Stomach (tissue), 9 donors: ENCODE data around the gene TAAR9. TPM values are rescaled to one million over a fixed set of nuclear protein-coding genes. Genes with fewer than 3 reads are reported as not detected.
A peak's percentile ranks its signal among the peaks of the same experiment; 100 is the strongest.

Source experiments
- DNase-seq, 2 donors: peaks; one replicate each; pipeline versions ENCODE4 v3.0.0 to v3.0.0-alpha.2; 2013 to 2019
- H3K27ac ChIP-seq, 5 donors: fragments of 200-600 bp in 4 of 5; sonication (generic) in 4 of 5; one replicate each; pipeline ENCODE4 v1.5.1; 2013 to 2019; ENCODE audit warnings: mild to moderate bottlenecking in 1 of 5, moderate library complexity in 1 of 5
- H3K27me3 ChIP-seq, 3 donors: fragments of 200-600 bp; sonication (generic); one replicate each; pipeline ENCODE4 v1.5.1; 2017 to 2019; ENCODE audit warnings: mixed run types in 1 of 3
- H3K36me3 ChIP-seq, 4 donors: fragments of 200-600 bp; sonication (generic); 1 replicate in 3 of 4; 2 replicates in 1 of 4; pipeline ENCODE4 v1.5.1; 2016 to 2019
- H3K4me1 ChIP-seq, 4 donors: fragments of 200-600 bp; sonication (generic); one replicate each; pipeline ENCODE4 v1.5.1; 2016 to 2019
- H3K4me3 ChIP-seq, 4 donors: fragments of 200-600 bp; sonication (generic) in 3 of 4; one replicate each; pipeline ENCODE4 v1.5.1; 2016 to 2019; ENCODE audit warnings: mild to moderate bottlenecking in 1 of 4
- H3K9me3 ChIP-seq, 4 donors: fragments of 200-600 bp; sonication (generic); one replicate each; pipeline ENCODE4 v1.5.1; 2016 to 2019
- CTCF ChIP-seq, 7 experiments: fragments of 450-650 bp in 4 of 7; fragments of 200-600 bp in 3 of 7; sonication (generic) in 3 of 7; IDR thresholded peaks; one replicate each; pipeline ENCODE4 v1.5.1; 2016 to 2019; ENCODE audit warnings: antibody characterized with exemption in 7 of 7, control low read depth in 2 of 7, mild to moderate bottlenecking in 1 of 7
- EP300 ChIP-seq: sonication (generic); formaldehyde crosslinking; IDR thresholded peaks from one replicate; pipeline ENCODE4 v1.6.1; 2017; ENCODE audit warnings: antibody characterized with exemption
- POLR2A ChIP-seq, 4 donors: fragments of 450-650 bp; IDR thresholded peaks; one replicate each; pipeline ENCODE4 v1.6.1; 2016; ENCODE audit warnings: antibody characterized with exemption in 4 of 4, control low read depth in 2 of 4, mild to moderate bottlenecking in 1 of 4, moderate library complexity in 1 of 4
- POLR2AphosphoS5 ChIP-seq, 3 donors: sonication (generic); formaldehyde crosslinking; IDR thresholded peaks; one replicate each; pipeline ENCODE4 v1.6.1; 2016; ENCODE audit warnings: antibody characterized with exemption in 3 of 3
- WGBS, 5 donors: extraction: QIAGEN DNeasy Blood & Tissue Kit in 3 of 5; methylation state at CpG; one replicate each; pipeline versions ENCODE4 v1.1.5 to v1.1.7; 2013 to 2018; 5-methylcytosine and 5-hydroxymethylcytosine counted together
- intact Hi-C: fragments of 100-400 bp; cut with DNase I; formaldehyde crosslinking; loops from one replicate; pipeline ENCODE4 v1.15.1; 2023; ENCODE audit warnings: low total_unique reads
- polyA plus RNA-seq, 3 donors: library from polyadenylated mRNA; stranded (reverse); fragments of 200-250 nt; gene quantifications; one replicate each; pipeline ENCODE4 v1.2.3, GENCODE V29; 2013
- total RNA-seq, 5 donors: library from RNA; depleted of rRNA; stranded (reverse); fragments of >200 nt; gene quantifications; one replicate each; pipeline versions ENCODE4 v1.1.0 to v1.2.3, GENCODE V29; 2014 to 2016
- donor health status: healthy with polysubstance abuse.
- donor health status: Bipolar disorder and iron deficiency.
- donor health status: healthy.

Gene TAAR9
- total and polyA plus RNA-seq, 8 donors: not detected

- TF ChIP-seq POLR2AphosphoS5 (IDR thresholded peaks at IDR 0.05): no peak
- no peak for TF ChIP-seq EP300
- Histone ChIP-seq H3K36me3 (no peaks in the 10 kb centered on the region), H3K4me3 (no peak overlapping the region), H3K27me3 (peaks cover 0 to 4% (median 0%) of the 10 kb centered on the region in 3 donors), H3K27ac (no peak overlapping the region), H3K9me3 (no peaks in the 10 kb centered on the region), H3K4me1 (no peaks in the 10 kb centered on the region)
- WGBS, 5 donors: 85 to 92% (median 90%) methylated on average over 6 of the region's 6 CpGs
- DNase-seq: no peak
- intact Hi-C loops: no loop called here
Observed at GRCh38 chr6:132566404-132566803, 28.3 kb downstream of the TAAR9 start.

GRCh38 chr6:132567566-132567965 is 29.5 kb downstream of the TAAR9 start:
- Histone ChIP-seq H3K36me3 (no peaks in the 10 kb centered on the region), H3K9me3 (no peaks in the 10 kb centered on the region), H3K27ac (no peak overlapping the region), H3K4me1 (no peaks in the 10 kb centered on the region), H3K27me3 (peaks cover 0 to 4% (median 0%) of the 10 kb centered on the region in 3 donors), H3K4me3 (no peak overlapping the region)
- WGBS, 5 donors: 55 to 79% (median 70%) methylated on average over 1 of the region's 1 CpG
- no peak for DNase-seq
- intact Hi-C loops: no loop called here
- TF ChIP-seq EP300 (no peak), CTCF (IDR thresholded peaks at IDR 0.05) (no peak), POLR2A (IDR thresholded peaks at IDR 0.05) (no peak), POLR2AphosphoS5 (IDR thresholded peaks at IDR 0.05) (no peak)

GRCh38 chr6:132568611-132569010 is 30.5 kb downstream of the TAAR9 start:
- Histone ChIP-seq H3K9me3 (no peaks in the 10 kb centered on the region), H3K36me3 (no peaks in the 10 kb centered on the region), H3K27me3 (peaks cover 0 to 4% (median 0%) of the 10 kb centered on the region in 3 donors), H3K4me1 (no peaks in the 10 kb centered on the region), H3K4me3 (no peak overlapping the region), H3K27ac (no peak overlapping the region)
- WGBS, 5 donors: 47 to 62% (median 54%) methylated on average over 6 of the region's 6 CpGs
- TF ChIP-seq POLR2A (IDR thresholded peaks at IDR 0.05) (no peak), CTCF (IDR thresholded peaks at IDR 0.05) (no peak), EP300 (no peak), POLR2AphosphoS5 (IDR thresholded peaks at IDR 0.05) (no peak)
- no peak for DNase-seq
- intact Hi-C loops: no loop called here

GRCh38 chr6:132569170-132569569 is 31.1 kb downstream of the TAAR9 start:
- TF ChIP-seq EP300: no peak
- no peak for TF ChIP-seq CTCF (IDR thresholded peaks at IDR 0.05)
- TF ChIP-seq POLR2A (IDR thresholded peaks at IDR 0.05): no peak
- TF ChIP-seq POLR2AphosphoS5 (IDR thresholded peaks at IDR 0.05): no peak
- 46 to 65% (median 54%) methylated on average over 4 of the region's 4 CpGs for WGBS, 5 donors
- no peak overlapping the region for H3K27ac ChIP-seq
- no peaks in the 10 kb centered on the region for H3K9me3 ChIP-seq
- peak in 1 of 2 donors; percentile 25 for DNase-seq
- no peaks in the 10 kb centered on the region for H3K36me3 ChIP-seq
- no peak overlapping the region for H3K4me3 ChIP-seq
- intact Hi-C loops: no loop called here
- H3K27me3 ChIP-seq: peaks cover 0 to 4% (median 0%) of the 10 kb centered on the region in 3 donors
- no peaks in the 10 kb centered on the region for H3K4me1 ChIP-seq

GRCh38 chr6:132570221-132570777 is 32.2 kb downstream of the TAAR9 start, which contains the start of gene TAAR6:
Gene TAAR6 (plus strand): TSS chr6:132570322. CDS start chr6:132570322, 0 bp downstream.
- H3K27me3 ChIP-seq: peaks cover 0 to 4% (median 0%) of the 10 kb centered on the region in 3 donors
- DNase-seq: no peak
- WGBS, 5 donors: 79 to 87% (median 80%) methylated on average over 15 of the region's 15 CpGs
- TF ChIP-seq POLR2A (IDR thresholded peaks at IDR 0.05) (no peak), CTCF (IDR thresholded peaks at IDR 0.05) (no peak), EP300 (no peak), POLR2AphosphoS5 (IDR thresholded peaks at IDR 0.05) (no peak)
- intact Hi-C loops: no loop called here
- H3K9me3 ChIP-seq: no peaks in the 10 kb centered on the region
- H3K4me1 ChIP-seq: no peaks in the 10 kb centered on the region
- H3K36me3 ChIP-seq: no peaks in the 10 kb centered on the region
- H3K4me3 ChIP-seq: no peak within 1 kb of the TSS
- no peak within 1 kb of the TSS for H3K27ac ChIP-seq
